H9 (cell line): Measurements from ENCODE around the gene DIAPH2. TPM values are rescaled to one million over a fixed set of nuclear protein-coding genes. Genes with fewer than 3 reads are reported as not detected.

Experiments used
- DNase-seq: peaks from one replicate; pipeline ENCODE4 v3.0.0-alpha.2; 2017
- H2AFZ ChIP-seq: one replicate; pipeline ENCODE4 v1.6.1; 2013; ENCODE audit warnings: mild to moderate bottlenecking, low read length, control low read depth, moderate library complexity
- H2AK5ac ChIP-seq: 2 replicates; pipeline ENCODE4 v1.6.1; 2013; ENCODE audit warnings: low read length, control low read depth, mixed read lengths; ENCODE audit not compliant: insufficient read length
- H2BK120ac ChIP-seq: one replicate; pipeline ENCODE4 v1.6.1; 2013; ENCODE audit warnings: low read depth, mild to moderate bottlenecking, low read length, control low read depth, inconsistent platforms; ENCODE audit not compliant: poor library complexity, severe bottlenecking
- H2BK12ac ChIP-seq: 2 replicates; pipeline ENCODE4 v1.6.1; 2013; ENCODE audit warnings: low read length, control low read depth, mixed read lengths, low read depth; ENCODE audit not compliant: insufficient read length
- H2BK15ac ChIP-seq: 2 replicates; pipeline ENCODE4 v1.6.1; 2013; ENCODE audit warnings: low read depth, low read length, control low read depth
- H2BK20ac ChIP-seq: one replicate; pipeline ENCODE4 v1.6.1; 2013; ENCODE audit warnings: low read depth, mild to moderate bottlenecking, low read length, control low read depth, inconsistent platforms; ENCODE audit not compliant: poor library complexity, severe bottlenecking
- H2BK5ac ChIP-seq: 2 replicates; pipeline ENCODE4 v1.6.1; 2013; ENCODE audit warnings: low read length, control low read depth, mixed read lengths; ENCODE audit not compliant: insufficient read length
- H3K14ac ChIP-seq: 2 replicates; pipeline ENCODE4 v1.6.1; 2013; ENCODE audit warnings: low read length, control low read depth; ENCODE audit not compliant: insufficient read depth
- H3K18ac ChIP-seq: 2 replicates; pipeline ENCODE4 v1.6.1; 2013; ENCODE audit warnings: low read depth, mild to moderate bottlenecking, mixed read lengths, low read length, control low read depth; ENCODE audit not compliant: insufficient read length
- H3K23ac ChIP-seq: 2 replicates; pipeline ENCODE4 v1.6.1; 2013; ENCODE audit warnings: low read length, control low read depth, mixed read lengths, low read depth; ENCODE audit not compliant: insufficient read length
- H3K23me2 ChIP-seq: 2 replicates; pipeline ENCODE4 v1.6.1; 2013; ENCODE audit warnings: low read depth, mild to moderate bottlenecking, mixed read lengths, low read length, control low read depth; ENCODE audit not compliant: insufficient read length, poor library complexity, severe bottlenecking
- H3K27ac ChIP-seq: 2 replicates; pipeline ENCODE4 v1.5.1; 2013; ENCODE audit warnings: low read length, control low read depth, mixed read lengths, low read depth; ENCODE audit not compliant: insufficient read length
- H3K27me3 ChIP-seq: 2 replicates; pipeline ENCODE4 v1.6.1; 2013; ENCODE audit warnings: low read length, control low read depth, inconsistent platforms; ENCODE audit not compliant: insufficient read depth
- H3K4ac ChIP-seq: 2 replicates; pipeline ENCODE4 v1.6.1; 2013; ENCODE audit warnings: low read depth, mild to moderate bottlenecking, control low read depth, inconsistent platforms, low read length, moderate library complexity
- H3K4me1 ChIP-seq: 2 replicates; pipeline ENCODE4 v1.6.1; 2013; ENCODE audit warnings: low read length, control low read depth, inconsistent platforms; ENCODE audit not compliant: insufficient read depth
- H3K4me2 ChIP-seq: 2 replicates; pipeline ENCODE4 v1.6.1; 2013; ENCODE audit warnings: low read length, control low read depth, mixed read lengths; ENCODE audit not compliant: insufficient read length, insufficient read depth
- H3K56ac ChIP-seq: 2 replicates; pipeline ENCODE4 v1.6.1; 2013; ENCODE audit warnings: low read depth, mild to moderate bottlenecking, mixed read lengths, low read length, control low read depth; ENCODE audit not compliant: insufficient read length
- H3K79me1 ChIP-seq: 2 replicates; pipeline ENCODE4 v1.6.1; 2013; ENCODE audit warnings: low read depth, mild to moderate bottlenecking, moderate library complexity, low read length, control low read depth, inconsistent platforms; ENCODE audit not compliant: insufficient read depth, poor library complexity, severe bottlenecking
- H3K79me2 ChIP-seq: 2 replicates; pipeline ENCODE4 v1.6.1; 2013; ENCODE audit warnings: low read length, control low read depth, inconsistent platforms; ENCODE audit not compliant: insufficient read depth
- H3K9ac ChIP-seq: 2 replicates; pipeline ENCODE4 v1.6.1; 2013; ENCODE audit warnings: low read length, control low read depth, mixed read lengths; ENCODE audit not compliant: insufficient read length; ENCODE audit errors: extremely low read depth
- H3K9me3 ChIP-seq: one replicate; pipeline ENCODE4 v1.6.1; 2013; ENCODE audit warnings: low read depth, low read length, inconsistent platforms; ENCODE audit not compliant: control insufficient read depth
- H3T11ph ChIP-seq: one replicate; pipeline ENCODE4 v1.6.1; 2013; ENCODE audit warnings: mild to moderate bottlenecking, low read length, control low read depth, inconsistent platforms
- H4K20me1 ChIP-seq: one replicate; pipeline ENCODE4 v1.6.1; 2013; ENCODE audit not compliant: control insufficient read depth, insufficient read length, insufficient read depth
- H4K5ac ChIP-seq: 2 replicates; pipeline ENCODE4 v1.6.1; 2013; ENCODE audit warnings: low read depth, mild to moderate bottlenecking, mixed read lengths, low read length, control low read depth; ENCODE audit not compliant: insufficient read length
- H4K8ac ChIP-seq: replicated peaks from 2 replicates; pipeline ENCODE4 v1.6.1; 2013; ENCODE audit warnings: low read length, control low read depth, mixed read lengths, low read depth; ENCODE audit not compliant: insufficient read length
- H4K91ac ChIP-seq: 2 replicates; pipeline ENCODE4 v1.6.1; 2013; ENCODE audit warnings: low read depth, mild to moderate bottlenecking, moderate library complexity, mixed read lengths, low read length, control low read depth; ENCODE audit not compliant: insufficient read length
- H3K27ac Mint-ChIP-seq, 3 experiments: 2 replicates in 2 of 3; 3 replicates in 1 of 3; pipeline ENCODE4 v1.8.0; 2020 to 2021; ENCODE audit warnings: mixed read lengths in 3 of 3, mild to moderate bottlenecking in 1 of 3, moderate library complexity in 1 of 3
- H3K27me3 Mint-ChIP-seq: 2 replicates; pipeline ENCODE4 v1.8.0; 2021; ENCODE audit warnings: low read depth, mild to moderate bottlenecking, moderate library complexity, mixed read lengths
- H3K36me3 Mint-ChIP-seq, 3 experiments: 2 replicates in 2 of 3; 3 replicates in 1 of 3; pipeline ENCODE4 v1.8.0; 2020 to 2021; ENCODE audit warnings: low read depth in 3 of 3, mixed read lengths in 3 of 3; ENCODE audit not compliant: insufficient read depth in 1 of 3
- H3K4me1 Mint-ChIP-seq, 2 experiments: 2 replicates each; pipeline ENCODE4 v1.8.0; 2020; ENCODE audit warnings: mixed read lengths in 2 of 2
- H3K4me3 Mint-ChIP-seq, 2 experiments: 2 replicates in 1 of 2; 3 replicates in 1 of 2; pipeline ENCODE4 v1.8.0; 2020 to 2021; ENCODE audit warnings: mild to moderate bottlenecking in 2 of 2, mixed read lengths in 2 of 2, moderate library complexity in 1 of 2
- H3K9me3 Mint-ChIP-seq, 2 experiments: 2 replicates in 1 of 2; 3 replicates in 1 of 2; pipeline ENCODE4 v1.8.0; 2020; ENCODE audit warnings: mild to moderate bottlenecking in 2 of 2, mixed read lengths in 2 of 2, moderate library complexity in 1 of 2
- WGBS: extraction: QIAGEN DNeasy Blood & Tissue Kit; methylation state at CpG from one replicate; pipeline ENCODE4 v1.1.7; 2013; ENCODE audit warnings: missing lambda C conversion rate, low lambda C conversion rate, mixed read lengths; ENCODE audit not compliant: insufficient read length; ENCODE audit errors: extremely low coverage; 5-methylcytosine and 5-hydroxymethylcytosine counted together
- total RNA-seq: library from RNA; stranded (reverse); gene quantifications from 2 replicates; pipeline ENCODE4 v1.2.1, GENCODE V29; 2021
- TF ChIP-seq, protein P1 (sequence below): fragments of 200-600 bp; sonication (generic); conservative IDR thresholded peaks from 3 replicates; pipeline ENCODE4 v1.8.0; 2021; ENCODE audit warnings: antibody characterized with exemption, mild to moderate bottlenecking

The DIAPH2 gene
- total RNA-seq, 1 experiment from 2014 or later = 45.4 TPM

DNA sequence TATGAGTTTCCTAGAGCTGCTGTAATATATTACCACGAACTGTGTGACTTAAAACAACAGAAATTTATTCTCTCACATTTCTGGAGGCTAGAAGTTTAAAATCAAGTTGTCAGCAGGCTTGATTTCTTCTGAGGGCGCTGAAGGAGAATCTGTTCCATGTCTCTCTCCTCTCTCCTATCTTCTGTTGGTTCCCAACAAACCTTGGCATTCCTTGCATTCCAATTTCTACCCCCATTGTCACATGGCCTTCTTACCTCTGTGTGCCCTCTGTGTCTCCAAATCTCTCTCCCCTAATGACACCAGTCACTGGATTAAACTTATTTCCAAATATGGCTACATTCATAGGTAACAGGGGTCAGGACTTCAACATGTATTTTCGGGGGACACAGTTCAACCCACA lies 871.7 kb downstream of the DIAPH2 start:
- H2AK5ac ChIP-seq = no peak overlapping the region
- no peak overlapping the region for H2BK12ac ChIP-seq
- H3K4me1 ChIP-seq = 0 out of 2 replicates have a peak, but pooled peaks cover 5% of the 10 kb centered on the region
- H3K23ac ChIP-seq = no peak overlapping the region
- H3K4me2 ChIP-seq = no peak overlapping the region
- H4K20me1 ChIP-seq = no peaks in the 10 kb centered on the region
- H3K4me3 Mint-ChIP-seq = no peak overlapping the region
- H2AFZ ChIP-seq = no peak overlapping the region
- no peaks in the 10 kb centered on the region for H3K23me2 ChIP-seq
- no peak for DNase-seq
- peak overlapping the region; percentile 7 to 44 (median 25); a peak in 5 of 7 replicates for H3K27ac Mint-ChIP-seq
- no peaks in the 10 kb centered on the region for H3K79me2 ChIP-seq
- no peak overlapping the region for H4K91ac ChIP-seq
- no CpG with 5 or more reads among the region's 3 CpGs for WGBS
- H3K9me3 Mint-ChIP-seq = peaks cover 0 to 2% of the 10 kb centered on the region in 2 experiments; a peak in 1 of 5 replicates
- no peak overlapping the region for H2BK15ac ChIP-seq
- no peaks in the 10 kb centered on the region for H3K79me1 ChIP-seq
- H3K4ac ChIP-seq = no peak overlapping the region
- H3K9ac ChIP-seq = no peak overlapping the region
- H2BK5ac ChIP-seq = no peak overlapping the region
- H4K5ac ChIP-seq = no peak overlapping the region
- H3K56ac ChIP-seq = no peak overlapping the region
- H2BK120ac ChIP-seq = no peak overlapping the region
- H3K36me3 Mint-ChIP-seq = peaks cover 2 to 17% (median 3%) of the 10 kb centered on the region in 3 experiments; a peak in 6 of 7 replicates
- TF ChIP-seq, protein P1, sequence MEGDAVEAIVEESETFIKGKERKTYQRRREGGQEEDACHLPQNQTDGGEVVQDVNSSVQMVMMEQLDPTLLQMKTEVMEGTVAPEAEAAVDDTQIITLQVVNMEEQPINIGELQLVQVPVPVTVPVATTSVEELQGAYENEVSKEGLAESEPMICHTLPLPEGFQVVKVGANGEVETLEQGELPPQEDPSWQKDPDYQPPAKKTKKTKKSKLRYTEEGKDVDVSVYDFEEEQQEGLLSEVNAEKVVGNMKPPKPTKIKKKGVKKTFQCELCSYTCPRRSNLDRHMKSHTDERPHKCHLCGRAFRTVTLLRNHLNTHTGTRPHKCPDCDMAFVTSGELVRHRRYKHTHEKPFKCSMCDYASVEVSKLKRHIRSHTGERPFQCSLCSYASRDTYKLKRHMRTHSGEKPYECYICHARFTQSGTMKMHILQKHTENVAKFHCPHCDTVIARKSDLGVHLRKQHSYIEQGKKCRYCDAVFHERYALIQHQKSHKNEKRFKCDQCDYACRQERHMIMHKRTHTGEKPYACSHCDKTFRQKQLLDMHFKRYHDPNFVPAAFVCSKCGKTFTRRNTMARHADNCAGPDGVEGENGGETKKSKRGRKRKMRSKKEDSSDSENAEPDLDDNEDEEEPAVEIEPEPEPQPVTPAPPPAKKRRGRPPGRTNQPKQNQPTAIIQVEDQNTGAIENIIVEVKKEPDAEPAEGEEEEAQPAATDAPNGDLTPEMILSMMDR = no peak
- H2BK20ac ChIP-seq = no peak overlapping the region
- H3K4me1 Mint-ChIP-seq = peaks cover 15% of the 10 kb centered on the region in 2 experiments
- no peak overlapping the region for H3K18ac ChIP-seq
- no peak overlapping the region for H3K14ac ChIP-seq
- H3T11ph ChIP-seq = no peak overlapping the region
- no peak overlapping the region for H4K8ac ChIP-seq
- no peaks in the 10 kb centered on the region for H3K9me3 ChIP-seq
- H3K27me3 Mint-ChIP-seq = no peaks in the 10 kb centered on the region
- H3K27me3 ChIP-seq = no peaks in the 10 kb centered on the region
- no peak overlapping the region for H3K27ac ChIP-seq
